Kasumi-1 (cell line): ENCODE results near the gene PTCSC3.
A peak's percentile ranks its signal among the peaks of the same experiment; 100 is the strongest.
"Not testable (repeated sequence)": the region's sequence is repeated elsewhere in the genome, so short reads cannot be mapped to it uniquely, and the experiment has no call there.

Experiments
- DNase-seq, 2 experiments: peaks; one replicate each; lab custom pipeline; 2025; lab: John Stamatoyannopoulos, UW

The PTCSC3 gene

GRCh38 chr14:36173161-36173560 lies 3.4 kb downstream of the PTCSC3 start:
- DNase-seq, result no peak

DNA sequence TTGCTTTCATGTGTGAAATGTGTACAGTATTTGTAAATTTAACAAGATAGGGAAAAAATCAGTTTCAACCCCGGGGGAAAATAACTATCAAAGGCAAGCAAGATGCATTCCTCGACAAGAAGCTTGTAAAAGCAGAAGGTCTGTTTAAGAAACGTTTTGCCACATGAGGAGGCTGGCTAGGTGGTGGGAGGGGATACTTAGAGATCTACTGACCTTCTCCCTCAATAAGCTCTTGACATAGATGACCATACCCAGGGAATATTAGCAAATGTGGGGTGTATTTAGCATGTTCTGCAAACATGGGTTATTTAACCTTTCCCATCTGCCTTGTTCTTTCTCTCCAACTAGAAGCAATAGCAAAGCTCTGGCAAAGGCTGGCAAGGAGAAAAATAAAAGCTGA lies 4.9 kb downstream of the PTCSC3 start:
- no peak for DNase-seq

DNA sequence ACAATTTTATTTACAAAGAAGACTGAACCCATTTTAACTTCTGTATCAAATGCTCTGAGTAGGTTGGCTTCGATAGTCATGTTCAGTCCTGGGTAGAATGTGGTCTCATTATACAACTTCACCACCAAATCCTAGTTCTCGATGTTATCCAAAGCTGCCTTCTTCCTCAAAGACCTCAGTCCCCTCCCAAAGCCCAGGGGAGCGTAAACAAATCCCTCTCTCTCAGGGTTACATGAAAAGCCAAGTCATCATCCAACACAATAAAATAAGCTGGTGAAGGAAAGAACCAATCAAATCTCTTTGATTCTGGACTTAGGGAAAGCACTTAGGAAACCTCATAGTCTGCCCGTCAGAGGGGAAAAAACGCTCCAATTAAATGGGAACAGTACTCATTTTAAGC lies 9.1 kb downstream of the PTCSC3 start:
- no peak for DNase-seq

- DNase-seq, result no peak
These were observed 13.1 kb downstream of the PTCSC3 start for GRCh38 chr14:36163451-36163850.

DNA sequence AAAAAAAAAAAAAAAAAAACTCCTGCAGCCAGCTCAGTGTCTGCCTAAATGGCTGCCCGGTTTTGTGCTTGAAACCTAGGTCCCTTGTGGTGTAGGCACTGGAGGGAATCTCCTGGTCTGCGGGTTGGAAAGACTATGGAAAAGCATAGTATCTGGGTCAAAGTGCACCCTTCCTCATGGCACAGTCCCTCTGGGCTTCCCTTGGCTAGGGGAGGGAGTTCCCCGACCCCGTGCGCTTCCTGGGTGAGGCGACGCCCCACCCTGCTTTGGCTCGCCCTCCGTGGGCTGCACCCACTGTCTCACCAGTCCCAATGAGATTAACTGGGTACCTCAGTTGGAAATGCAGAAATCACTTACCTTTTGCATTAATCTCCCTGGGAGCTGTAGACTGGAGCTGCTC lies 14.3 kb downstream of the PTCSC3 start:
- no peak for DNase-seq

DNA sequence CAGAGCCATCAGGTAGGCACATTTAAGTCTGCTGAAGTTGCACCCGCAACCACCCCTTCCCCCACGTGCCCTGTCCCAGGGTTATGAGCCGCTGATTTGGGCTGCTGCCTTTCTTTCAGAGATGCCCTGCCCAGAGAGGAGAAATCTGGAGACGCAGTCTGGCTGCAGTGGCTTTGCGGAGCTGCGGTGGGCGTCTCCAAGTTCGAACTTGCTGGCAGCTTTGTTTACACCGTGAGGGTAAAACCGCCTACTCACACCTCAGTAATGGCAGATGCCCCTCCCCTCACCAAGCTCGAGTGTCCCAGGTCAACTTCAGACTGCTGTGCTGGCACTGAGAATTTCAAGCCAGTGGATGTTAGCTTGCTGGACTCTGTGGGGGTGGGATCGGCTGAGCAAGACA lies 14.7 kb downstream of the PTCSC3 start:
- DNase-seq, result no peak

DNA sequence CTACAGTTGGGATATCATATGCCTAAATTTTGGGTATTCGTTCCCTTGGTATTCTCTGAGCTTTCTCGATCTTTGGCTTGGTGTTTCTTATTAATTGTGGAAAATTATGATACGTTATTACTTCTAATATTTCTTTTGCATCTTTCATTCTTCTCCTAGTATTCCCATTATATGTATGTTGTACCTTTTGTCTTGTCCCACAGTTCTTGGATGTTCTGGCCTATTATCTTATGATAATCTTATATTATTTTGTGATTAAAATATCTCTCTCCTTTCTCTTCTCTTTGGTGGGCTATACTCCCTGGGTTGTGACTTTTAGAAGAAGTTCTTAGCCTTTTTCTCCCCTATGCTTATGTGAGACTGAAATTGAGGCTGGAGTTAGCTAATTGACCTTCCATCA lies 25.2 kb downstream of the PTCSC3 start:
- no peak for DNase-seq

DNA sequence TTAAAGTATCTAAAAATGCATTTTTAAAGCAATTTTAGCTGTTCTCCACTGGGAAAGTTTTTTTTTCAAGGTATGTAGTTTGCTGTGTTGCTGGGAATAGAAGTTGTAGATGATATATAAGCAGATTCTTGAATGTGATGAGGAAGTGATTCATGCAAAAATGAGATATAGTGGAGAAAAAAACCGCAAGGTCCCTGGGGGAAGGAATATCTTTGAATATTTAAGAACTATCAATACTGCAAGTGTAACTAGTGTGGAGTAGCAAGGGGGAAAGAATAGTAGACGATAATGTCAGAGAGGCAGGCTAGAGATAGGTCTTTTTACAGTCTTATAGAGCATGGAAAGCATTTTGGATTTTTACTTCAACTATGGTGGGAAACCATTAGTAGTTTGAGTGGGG lies 42.5 kb downstream of the PTCSC3 start:
- DNase-seq, result no peak

- DNase-seq, result no peak
These were observed 43.7 kb downstream of the PTCSC3 start for GRCh38 chr14:36132826-36133225.

- DNase-seq, result no peak
These were observed 46.3 kb downstream of the PTCSC3 start for GRCh38 chr14:36130186-36130585.

DNA sequence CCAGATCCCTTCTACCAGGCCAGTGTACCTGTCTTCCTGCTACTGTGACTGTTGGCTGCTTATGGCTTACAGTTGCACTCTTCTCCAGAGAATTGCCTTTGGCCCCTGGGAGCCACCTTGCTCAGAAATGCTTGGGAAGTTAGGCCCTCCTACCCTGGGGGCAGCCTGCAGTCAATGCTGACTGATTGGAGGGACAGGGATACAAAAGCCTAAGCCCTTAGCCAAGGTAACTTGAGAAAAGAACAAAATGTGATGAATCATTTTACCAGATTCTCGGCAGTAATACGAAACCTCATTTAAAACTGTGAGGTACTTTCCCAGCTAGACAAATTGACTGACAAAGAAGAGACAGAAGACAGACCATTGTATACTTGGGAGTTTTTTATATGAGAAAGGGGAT lies 47.3 kb downstream of the PTCSC3 start:
- no peak for DNase-seq

GRCh38 chr14:36113341-36113740 lies 63.2 kb downstream of the PTCSC3 start:
- no peak for DNase-seq

- DNase-seq, result no peak
These were observed 64.5 kb downstream of the PTCSC3 start for GRCh38 chr14:36111822-36112583.

DNA sequence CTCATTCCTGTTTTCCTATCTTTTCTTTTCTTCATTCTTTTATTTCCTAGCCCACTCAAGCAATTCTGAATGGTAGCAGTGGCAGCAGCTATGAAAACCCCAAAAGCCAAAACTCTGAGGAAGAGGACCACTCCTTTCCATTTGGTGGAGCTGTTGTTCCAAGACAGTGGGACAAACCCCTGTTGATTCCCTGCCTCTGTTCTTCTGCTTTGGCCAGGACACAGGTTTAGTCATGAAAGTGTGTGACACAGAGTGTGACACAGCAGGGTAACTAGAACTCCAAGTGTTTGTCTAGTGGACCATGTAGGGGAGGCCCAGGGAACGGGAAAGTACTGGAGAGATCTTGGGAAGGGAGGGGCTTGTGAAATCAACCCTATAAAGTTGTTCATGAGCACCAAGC lies 71.1 kb downstream of the PTCSC3 start:
- DNase-seq, result peak; percentile 18 to 29

- DNase-seq, result not testable (repeated sequence)
These were observed 72.3 kb downstream of the PTCSC3 start for GRCh38 chr14:36104258-36104657.

GRCh38 chr14:36099619-36100018 lies 76.9 kb downstream of the PTCSC3 start:
- DNase-seq, result no peak

GRCh38 chr14:36097356-36097755 lies 79.2 kb downstream of the PTCSC3 start:
- no peak for DNase-seq

GRCh38 chr14:36096090-36096489 lies 80.4 kb downstream of the PTCSC3 start:
- DNase-seq, result no peak

DNA sequence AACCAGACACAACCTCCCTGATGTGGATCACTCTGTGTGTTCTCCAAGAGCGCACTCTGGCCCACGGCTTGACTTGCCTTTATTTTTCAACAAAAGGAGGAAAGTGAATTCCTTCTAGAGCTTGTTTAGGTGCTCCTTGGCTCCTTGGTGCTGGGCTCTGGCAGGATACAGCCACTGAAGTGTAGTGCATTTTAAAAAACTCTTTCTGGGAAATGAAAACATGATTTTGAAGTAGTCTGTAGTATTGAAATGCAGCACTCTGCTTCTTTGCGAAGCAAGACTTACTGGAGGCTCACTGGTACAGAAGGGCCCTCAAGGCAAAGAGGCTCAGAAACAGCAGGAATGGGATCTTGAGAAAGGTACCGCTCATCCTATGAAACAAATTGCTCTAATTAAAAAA lies 81.6 kb downstream of the PTCSC3 start:
- no peak for DNase-seq

GRCh38 chr14:36091096-36091495 lies 85.4 kb downstream of the PTCSC3 start:
- DNase-seq, result no peak

- no peak for DNase-seq
These were observed 89.1 kb downstream of the PTCSC3 start for GRCh38 chr14:36087411-36087810.

DNA sequence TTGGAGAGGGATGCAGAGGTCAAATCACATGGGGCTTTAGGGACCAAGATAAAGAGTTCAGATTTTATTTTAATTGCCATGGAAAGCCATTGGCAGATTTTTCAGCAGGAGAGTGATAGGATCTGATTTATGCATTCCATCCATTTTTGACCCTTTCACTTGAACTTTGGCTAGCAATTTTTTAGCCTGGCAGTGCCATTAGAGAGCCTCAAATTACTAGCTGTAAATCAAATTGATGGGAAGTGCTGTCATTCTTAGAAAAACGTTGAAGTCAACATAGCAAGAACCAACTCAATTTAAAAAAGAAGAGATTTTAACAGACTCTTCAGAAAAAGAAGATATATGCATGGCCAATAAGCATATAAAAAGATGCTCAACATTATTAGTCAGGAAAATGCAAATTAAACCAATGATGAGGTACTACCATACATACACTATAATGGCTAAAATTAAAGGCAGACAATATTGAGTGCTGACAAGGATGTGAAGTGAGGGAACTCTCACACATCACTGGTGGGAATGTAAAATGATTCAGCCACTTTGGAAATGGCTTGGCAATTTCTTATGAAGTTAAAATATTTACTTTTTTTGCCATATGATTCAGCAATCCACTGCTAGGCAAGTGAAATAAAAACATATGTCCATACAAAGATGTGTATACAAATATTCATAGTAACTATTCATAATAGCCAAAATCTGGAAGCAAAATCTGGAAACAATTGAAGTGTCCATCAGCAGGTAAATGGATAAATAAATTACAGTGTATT lies 89.7 kb downstream of the PTCSC3 start:
- DNase-seq, result no peak

DNA sequence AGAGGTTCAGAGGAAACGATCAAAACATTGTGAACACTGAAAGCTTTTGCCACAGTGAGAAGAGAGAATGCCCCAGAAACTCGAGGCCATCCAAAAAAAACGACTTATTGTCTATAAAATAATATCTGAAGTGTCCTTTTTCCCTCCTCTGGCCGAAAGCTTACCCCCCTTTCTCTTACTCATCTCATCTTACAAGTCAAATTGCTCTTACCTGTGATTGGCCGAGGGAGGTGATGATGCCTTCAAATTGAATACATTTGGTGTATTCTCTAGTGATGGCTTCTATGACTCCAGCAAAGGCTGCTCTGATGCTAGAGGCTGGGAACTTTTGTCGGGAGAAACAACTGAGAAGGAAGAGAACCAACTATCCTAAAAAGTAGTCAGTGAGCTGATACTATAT lies 90.7 kb downstream of the PTCSC3 start:
- no peak for DNase-seq
